NOMO-1 treated with dmso at 0.1 percent for 144 hours (cell line): ENCODE results near the gene ZNF236.
"Not testable (repeated sequence)": the region's sequence is repeated elsewhere in the genome, so short reads cannot be mapped to it uniquely, and the experiment has no call there.

ENCODE experiments used
- DNase-seq: peaks from one replicate; lab custom pipeline; 2025; ENCODE audit not compliant: unreplicated experiment; lab: John Stamatoyannopoulos, UW

Gene ZNF236

DNA sequence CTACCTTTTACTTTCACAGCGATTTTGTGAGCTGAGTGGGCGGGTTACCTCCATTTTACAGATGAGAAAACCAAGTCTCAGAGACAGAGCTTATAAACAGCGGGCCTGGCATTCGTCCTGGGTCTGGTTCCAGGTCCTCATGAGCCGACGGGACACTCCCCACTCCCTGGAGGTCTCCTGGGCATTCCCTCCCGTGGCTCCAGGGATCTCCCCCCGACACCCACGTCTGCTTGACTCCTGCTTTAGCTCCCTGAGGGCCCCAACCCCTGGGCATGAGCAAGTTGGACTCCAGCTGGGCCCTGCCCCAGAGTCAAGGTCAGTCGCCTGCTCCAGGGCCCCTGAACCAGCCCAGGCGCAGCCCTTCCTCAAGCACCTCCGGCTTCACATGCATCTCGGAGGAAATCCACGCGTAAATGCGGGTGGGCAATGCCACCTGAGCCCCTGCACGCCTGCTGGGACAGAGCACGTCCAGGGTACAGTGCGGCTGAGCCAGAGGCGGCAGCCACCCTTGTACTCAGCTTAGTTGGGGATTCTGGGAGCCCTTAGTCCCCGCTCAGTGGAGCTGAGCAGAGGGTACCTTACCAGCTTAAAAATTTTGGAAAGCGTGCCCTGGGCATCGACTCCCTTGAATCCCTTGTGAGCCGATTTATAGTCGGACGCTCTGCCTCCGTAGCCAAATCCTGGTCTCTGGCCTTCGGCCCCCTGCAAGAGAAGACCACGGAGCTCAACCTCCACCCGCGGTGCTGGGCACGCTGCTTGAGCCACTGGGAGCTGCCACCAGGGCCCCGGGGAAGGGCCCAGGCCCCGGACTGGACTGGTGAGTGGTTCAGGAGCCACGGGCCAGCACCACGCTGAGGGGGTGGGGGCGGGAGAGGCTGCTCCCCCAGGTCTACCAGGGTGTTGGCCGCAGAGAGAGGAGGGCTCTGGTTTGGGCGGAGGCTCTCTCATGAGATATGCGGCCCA is 162.1 kb downstream of the ZNF236 start:
- DNase-seq: no peak

DNA sequence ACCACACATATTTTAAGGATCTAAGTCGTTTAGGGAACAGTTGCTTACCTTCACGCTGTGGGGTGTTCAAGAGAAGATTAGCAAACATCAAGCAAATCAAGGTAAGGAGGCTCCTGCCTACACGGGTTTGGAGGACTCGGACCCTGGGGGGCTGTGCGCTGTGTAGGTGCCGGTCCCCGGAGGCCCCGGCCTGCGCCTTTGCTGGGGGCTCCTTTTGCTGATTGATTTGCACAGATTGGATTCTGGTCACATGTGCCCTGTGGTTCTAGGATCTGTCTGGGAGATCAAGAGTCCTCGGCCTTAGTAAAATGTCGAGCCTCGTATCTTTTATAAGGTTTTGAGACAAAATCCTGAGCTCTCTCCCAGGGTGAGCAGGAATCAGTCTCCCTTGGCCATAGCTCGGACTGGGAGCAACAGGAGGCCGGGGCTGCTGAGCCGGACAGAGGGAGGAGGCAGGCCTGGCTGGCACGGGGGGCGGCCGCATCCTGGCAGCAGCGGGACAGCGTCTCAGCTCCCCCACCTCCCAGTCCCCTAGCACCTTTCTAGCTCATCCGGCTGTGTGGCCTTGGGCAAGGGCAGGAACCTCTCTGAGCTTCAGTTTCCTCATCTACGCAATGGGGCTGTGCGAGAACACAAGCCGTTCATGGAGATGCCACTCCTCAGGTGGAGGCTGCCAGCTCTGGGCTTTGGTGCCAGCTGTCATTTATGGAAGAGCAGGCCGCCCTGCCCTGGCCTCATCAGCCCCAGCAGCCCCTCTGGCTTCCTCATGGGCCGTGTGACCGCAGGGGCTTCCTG is 163.0 kb downstream of the ZNF236 start:
- no peak for DNase-seq

DNA sequence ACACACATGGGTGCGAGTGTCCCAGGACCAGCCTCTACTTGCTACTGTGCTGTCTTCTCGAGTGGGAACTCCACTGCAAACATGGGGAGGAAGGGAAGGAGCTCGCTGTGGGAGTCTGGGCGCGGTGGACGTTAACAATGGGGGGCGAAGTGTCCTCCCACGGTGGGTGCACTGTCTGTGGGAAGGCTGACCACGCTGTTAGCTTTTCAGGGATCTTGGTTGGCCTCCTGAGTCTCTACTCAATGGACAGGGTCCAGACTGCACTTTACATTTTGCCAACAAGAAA is 163.5 kb downstream of the ZNF236 start:
- no peak for DNase-seq

DNA sequence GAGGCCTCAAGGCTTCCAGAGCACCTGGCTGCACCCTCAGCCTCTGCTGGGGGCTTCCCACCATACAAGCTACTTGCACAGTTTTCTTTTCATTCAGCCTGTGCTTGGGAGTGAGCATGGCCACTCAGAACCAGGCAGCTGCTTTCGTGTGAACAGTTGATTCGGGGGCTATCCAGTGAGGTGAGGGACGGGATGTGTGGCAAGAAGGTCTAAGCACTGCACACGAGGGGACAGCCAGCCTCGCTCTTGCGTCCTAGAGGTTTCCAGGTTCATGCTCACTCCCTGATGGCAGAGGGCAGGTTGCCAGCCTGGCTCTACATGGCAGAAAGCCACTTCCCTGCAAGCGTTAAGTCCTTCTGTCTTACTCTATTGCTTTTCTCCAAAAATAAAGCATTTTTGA is 164.0 kb downstream of the ZNF236 start:
- no peak for DNase-seq

DNA sequence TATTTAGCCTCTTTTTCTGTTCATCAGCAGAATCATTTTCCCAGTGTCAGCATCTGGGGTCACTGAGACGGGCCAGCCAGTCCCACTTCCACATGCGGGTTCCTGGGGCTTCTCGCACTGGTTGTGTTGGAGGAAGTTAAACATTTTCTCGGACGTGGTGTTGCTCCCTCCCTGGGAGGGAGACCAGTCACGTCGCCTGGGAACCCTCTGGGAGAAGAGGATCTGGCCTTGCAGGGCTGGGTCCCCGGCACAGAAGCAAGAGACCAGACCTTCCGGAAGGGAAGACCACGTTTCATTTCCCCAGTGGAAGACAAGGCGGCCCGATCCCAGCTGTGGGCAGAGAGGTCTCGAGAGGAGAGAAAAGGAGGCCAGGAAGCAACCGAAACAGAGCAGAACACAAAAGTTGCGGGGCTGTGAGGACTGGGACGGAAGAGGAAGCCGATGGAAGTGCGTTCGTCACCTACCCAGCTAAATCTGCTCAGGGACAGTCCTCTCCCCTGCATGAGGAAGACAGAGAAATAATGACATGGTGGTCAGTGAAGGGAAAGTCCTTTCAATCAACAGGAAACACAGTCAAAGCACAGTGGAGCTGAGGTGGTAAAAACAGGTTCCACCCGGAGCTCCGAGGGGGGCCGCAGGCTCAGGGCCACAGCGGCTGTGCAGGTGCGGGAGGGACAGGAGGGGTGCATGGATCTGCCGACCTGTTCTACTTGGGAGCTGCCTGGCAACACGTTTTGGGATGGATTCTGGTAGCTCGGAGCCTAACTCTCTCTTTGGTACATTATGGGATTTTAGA is 165.9 kb downstream of the ZNF236 start:
- no peak for DNase-seq

DNA sequence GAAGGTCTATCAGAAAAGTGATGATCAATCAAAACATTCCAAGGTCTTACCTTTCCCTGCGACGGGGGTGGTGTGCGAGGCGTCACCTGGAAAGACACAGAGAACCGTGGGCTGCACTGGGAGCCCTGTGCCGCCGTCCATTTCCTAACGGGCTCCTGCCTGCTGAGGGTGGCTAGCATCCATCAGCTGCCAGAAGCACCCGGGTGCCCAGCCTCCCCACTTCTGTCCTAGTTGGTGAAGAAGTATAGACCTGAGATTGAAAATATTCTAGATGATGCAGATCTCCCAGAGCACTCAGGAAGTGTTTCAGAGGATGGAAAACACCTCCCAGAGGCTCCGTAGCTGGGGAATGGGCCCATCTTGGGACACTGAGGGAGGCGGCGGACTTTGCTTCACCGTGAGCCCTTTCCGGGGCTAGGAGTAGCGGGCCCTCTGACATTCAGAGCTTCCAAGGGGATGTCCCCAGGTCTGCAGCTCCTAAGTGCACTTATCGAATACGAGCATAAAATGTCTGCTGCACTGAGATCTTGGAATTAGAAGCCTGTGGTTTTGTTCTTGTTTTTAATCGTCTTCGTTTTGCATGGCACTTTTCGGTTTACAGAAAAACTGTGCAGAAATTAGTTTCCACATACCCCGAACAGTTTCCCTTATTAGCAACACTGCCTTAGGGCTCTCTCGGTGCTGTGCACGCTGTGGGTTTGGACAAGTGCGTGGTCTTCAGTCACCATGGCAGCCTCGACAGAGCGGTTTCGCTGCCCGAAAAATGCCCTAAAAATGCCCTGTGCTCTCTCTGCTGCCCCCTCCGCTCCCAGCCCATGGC is 166.7 kb downstream of the ZNF236 start:
- DNase-seq: no peak

DNA sequence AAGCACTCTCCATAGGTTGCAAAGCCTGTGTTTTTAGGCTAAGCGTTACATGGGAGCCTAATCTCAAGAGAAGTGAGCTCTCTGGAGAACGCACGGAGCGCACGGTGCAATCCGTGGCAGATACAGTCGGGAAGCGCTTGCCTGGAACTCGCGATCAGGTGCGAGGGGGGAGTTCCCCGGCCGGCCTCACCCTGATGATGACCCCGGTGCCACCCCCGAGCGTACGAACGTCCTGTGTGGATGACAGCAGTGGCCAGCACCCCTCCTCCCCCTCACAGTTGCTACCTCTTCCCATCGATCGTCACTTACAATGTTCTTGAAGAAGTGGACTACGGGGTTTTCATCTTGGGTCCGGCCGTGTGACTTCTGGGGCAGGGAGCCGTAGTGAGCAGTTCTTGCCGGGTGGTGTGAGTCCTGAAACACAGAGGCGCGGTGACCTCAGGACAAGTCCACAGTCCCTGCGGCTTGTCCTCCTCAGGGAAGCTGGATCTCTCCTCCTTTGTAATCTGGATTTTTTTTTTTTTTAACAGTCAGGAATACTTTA is 167.4 kb downstream of the ZNF236 start:
- no peak for DNase-seq

DNA sequence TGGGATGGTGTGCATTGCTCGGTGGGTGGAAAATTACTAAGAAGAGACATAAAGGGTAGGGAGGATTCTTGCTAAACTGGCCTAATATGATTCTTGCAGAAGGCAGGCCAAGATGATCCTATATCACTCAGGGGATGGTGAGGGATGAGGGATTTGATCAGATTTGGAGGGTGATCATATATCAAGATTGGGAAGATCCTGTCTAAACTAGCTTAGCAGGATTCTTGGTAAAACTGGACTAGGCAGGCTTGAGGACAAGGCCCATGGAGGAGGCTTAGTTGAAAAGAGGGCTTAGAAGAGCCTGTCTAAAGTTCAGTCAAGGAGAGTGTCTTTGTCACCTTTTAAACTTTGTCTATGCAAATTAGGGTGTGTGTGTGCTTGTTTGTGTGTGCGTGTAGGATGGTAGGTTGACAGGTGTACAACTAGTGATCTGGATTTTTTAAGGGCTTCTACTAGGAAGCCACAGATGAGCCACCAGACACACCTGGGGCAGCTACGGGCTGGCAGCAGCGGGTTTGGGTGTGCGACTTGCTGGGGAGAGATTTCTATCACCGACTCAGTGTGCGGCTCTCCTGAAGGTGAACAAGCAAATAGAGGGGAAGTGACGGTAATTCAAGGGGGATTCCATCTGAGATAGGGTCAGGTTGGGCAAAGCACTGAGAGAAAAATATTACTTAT is 168.1 kb downstream of the ZNF236 start:
- not testable (repeated sequence) for DNase-seq

DNA sequence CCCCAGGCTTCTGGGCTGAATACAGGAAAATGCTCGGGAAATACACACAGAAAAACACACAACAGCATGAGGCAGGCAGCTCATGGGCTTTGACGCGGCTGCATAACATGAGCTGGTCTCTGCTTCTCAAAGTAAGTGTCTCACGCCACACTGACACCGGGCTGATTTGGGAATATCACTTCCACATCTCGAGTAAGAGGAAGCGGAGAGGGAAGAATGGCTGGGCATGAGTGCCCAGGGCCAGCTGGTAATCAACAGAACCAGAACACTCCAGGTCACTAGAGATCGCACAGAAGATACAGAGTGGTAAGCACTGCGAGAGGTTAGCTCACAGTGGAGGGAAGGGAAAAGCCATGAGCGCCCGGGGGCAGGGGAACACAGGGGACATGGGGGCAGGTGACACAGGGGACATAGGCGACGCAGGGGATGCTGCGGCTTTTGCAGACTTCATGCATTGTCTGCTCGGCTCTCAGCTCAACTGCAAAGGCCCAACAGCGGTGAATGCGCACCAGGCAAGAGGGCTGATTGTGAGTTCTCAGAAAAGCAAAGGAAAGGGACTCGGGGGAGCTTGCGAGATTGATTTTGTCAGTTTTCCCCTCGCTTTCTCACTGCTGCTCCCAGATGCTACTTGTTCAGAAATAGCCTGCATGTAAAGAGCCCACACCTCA is 168.8 kb downstream of the ZNF236 start:
- no peak for DNase-seq

DNA sequence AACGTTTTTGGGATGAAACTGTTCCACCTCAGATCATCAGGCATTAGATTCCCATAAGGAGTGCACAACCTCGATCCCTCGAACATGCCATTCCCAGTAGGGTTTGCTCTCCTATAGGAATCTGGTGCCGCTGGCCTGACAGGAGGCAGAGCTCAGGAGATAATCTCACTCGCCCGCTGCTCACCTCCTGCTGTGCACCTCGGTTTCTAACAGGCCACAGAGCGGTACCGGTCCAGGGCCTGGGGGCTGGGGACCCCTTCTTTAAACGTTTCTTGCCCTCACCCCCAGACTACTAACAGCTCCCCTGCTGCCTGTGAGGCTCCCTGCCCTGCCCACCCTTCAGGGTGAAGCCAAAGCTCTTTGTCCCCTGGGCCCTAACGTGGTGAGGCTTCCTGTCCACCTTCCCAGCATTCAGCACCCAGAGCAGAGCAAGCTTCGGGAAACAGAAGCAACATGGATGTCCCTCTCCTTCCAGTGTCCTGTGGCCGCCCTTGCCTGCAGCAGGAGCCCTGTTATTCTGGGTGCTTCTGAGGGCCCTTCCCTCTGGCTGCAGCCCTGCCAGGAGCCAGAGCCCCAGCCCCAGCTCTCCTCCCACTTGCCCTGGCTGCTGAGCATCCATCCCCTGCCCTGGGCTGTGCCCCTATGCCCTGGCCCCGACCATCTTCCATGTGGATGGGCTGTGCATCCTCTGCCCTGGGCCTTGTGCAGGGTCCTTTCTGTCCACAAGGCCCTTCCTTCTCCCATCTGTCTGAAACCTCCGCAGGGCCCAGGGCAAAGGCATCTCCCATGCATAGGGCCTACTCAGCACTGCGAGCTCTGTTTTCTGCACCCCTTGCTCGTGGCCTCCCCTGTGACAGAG is 170.1 kb downstream of the ZNF236 start:
- DNase-seq: no peak

DNA sequence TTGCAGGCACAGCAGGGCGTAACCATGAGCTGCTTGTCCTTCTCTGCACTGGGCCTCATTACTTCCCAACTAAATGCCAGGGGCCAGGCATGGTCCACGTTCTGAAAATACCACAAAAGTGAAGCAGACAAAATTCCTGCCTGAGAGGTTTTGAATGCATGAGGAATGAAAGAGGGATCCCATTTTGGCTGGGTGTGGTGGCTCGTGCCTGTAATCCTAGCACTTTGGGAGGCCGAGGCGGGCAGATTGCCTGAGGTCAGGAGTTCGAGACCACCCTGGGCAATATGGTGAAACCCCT is 170.7 kb downstream of the ZNF236 start:
- no peak for DNase-seq

DNA sequence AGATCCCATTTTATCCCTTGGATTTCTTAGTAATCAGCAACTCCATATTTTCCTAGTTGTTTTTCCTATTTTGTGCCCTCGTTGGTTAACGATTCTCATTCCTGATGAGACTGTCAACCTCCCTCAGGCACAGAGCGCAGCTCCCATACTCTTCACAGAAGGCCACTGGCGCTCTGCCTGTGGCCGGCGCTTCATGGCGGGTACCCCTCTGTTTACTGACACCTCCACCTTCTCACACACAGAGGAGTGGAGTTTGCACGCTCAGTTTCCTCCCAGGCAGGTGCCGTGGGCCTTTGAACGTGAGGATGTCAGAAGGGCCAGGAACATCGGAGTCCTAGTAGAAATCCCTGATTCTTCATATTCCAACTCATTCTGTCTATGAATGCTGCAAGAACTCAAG is 171.2 kb downstream of the ZNF236 start:
- DNase-seq: no peak

DNA sequence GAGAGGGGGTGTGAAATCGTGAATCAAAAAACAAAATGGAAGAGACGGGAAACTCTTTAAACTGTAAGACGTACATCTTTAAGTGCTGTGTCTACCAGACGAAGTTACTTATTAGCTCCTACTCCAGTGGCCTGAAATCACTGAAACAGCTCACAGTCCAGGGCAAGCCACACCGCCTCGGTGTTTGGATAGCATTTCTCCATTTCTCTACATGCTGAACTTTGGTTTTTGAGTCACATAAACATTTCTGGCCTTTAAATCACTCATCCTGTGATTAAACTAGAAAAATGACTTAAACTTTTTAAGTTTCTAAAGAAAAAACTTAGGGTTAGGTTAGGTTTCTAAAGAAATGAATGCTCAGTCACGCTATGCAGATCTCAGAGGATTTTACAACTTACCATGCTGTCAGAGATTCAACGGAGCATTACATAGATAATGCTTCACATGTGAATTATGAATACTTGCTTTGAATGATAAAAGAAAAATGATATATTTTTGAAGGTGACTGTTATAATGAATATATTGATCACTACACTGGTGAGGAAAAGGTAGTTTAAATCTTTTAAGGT is 171.8 kb downstream of the ZNF236 start:
- no peak for DNase-seq

DNA sequence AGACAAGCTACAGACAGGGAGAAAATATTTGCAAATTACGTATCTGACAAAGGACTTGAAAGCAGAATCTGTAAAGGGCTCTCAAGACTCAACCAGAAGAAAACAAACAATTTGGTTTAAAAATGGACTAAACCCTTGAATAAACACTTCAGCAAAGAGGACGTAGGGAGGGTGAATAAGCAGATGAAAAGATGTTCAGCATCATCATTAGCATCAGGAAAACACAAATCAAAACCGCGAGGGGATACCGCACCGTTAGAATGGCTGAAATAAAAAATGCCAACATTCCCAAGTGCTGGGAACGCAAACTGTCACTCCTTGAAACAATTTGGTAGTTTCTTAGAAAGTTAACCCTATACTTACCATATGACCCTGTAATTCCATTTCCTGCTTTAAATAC is 173.5 kb downstream of the ZNF236 start:
- DNase-seq: no peak

DNA sequence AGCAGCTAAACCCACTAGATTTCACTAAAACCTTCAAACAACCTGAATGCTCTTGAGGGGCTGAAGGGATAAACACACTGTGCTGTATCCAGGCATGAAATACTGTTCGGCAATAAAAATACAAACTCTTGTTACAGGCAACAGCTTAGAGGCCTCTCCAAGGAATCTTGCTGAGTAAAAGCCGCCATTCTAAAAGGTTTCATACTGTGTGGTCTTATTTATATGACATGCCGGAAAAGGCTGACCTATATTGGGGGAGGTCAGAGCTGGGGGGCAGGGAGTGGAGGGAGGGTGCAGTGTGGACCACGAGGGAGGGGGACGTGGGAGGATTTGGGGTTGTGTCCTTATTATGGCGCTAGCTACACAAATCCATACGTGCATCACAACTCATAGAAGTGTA is 174.1 kb downstream of the ZNF236 start:
- no peak for DNase-seq

DNA sequence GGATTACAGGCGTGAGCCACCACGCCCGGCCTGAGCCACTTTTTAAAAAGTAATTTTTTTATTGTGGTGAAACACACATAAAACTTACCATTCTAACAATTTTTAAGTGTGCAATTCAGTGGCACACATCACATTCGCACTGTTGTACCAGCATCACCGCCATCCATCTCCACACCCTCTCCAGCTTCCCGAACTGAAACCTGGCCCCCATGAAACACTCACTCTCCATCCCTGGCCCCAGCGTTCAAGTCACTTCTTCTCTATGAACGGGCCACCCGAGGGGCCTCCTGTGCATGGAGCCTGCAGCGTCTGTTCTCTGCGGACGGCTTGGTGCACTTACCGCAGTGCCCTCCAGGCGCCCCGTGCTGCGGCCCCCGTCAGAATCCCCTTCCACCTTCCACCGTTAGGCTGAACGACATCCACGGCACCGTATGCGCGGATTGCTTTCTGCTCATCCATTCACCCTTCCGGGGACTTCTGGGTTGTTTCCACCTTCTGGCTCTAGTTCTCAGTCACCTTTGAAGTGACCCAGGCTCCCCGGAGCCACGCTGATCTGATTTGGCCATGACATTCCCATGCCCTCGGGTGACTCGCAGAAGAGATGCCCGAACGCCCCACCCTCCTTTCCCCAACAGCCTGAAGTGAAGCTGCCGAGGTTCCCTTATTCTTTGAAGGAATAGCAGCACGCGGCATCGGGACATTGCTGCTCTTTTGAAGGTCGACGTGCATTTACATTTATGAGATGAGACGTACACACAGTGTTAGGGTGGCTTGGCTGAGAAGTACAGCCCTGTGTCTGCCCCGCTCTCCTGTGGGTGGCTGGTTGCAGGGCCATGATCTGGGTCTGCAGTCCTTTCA is 175.8 kb downstream of the ZNF236 start:
- DNase-seq: no peak

DNA sequence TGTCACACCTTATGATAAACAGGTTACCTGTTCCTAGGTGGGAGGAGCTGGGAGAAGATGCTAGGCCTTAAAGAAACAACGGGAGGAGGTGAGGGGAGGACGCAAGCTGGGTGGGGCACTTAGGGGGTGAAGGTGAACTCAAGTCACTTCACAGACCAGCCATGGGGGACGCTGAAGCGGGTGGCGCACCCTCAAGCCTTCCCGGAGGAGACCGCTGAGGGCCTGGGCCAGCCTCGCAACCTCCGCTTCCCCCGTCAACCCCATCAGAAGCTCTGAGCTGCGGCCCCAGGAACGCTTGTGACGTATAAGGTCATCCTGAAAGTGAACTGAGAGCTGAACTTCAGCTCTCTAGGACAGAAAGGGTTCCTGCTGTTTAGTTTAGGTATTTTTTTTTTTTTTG is 176.7 kb downstream of the ZNF236 start:
- no peak for DNase-seq
